Ramos (cell line): ENCODE measurements around the gene AQP11.

ENCODE experiments used
- in situ Hi-C: fragments of 300-500 bp; cut with MboI; formaldehyde crosslinking; loops from one replicate; pipeline ENCODE4 v1.14.3; 2022; ENCODE audit warnings: low sequenced_read_pairs; ENCODE audit not compliant: unreplicated experiment

The AQP11 gene

GRCh38 chr11:77654770-77655434, 65.1 kb downstream of the AQP11 start:
- in situ Hi-C loops = no loop called here

- in situ Hi-C loops = no loop called here
Observed at GRCh38 chr11:77656362-77656761, 66.6 kb downstream of the AQP11 start.

GRCh38 chr11:77658213-77659013, 68.7 kb downstream of the AQP11 start:
- in situ Hi-C loops = no loop called here
